Mononuclear cell (primary cell): ENCODE data around the gene LBX2. TPM values are rescaled to one million over a fixed set of nuclear protein-coding genes. Genes with fewer than 3 reads are reported as not detected.
"Not testable (repeated sequence)": the region's sequence is repeated elsewhere in the genome, so short reads cannot be mapped to it uniquely, and the experiment has no call there.

Experiments used
- H3K27me3 ChIP-seq: 2 replicates; pipeline ENCODE4 v1.6.0; 2011; ENCODE audit warnings: low read length, control low read depth; ENCODE audit not compliant: insufficient read depth
- H3K4me1 ChIP-seq: 2 replicates; pipeline ENCODE4 v1.5.1; 2011; ENCODE audit warnings: mild to moderate bottlenecking, low read length, control low read depth; ENCODE audit not compliant: insufficient read depth
- H3K4me3 ChIP-seq: 2 replicates; pipeline ENCODE4 v1.5.1; 2011; ENCODE audit warnings: mild to moderate bottlenecking, low read length, moderate library complexity
- H3K9me3 ChIP-seq: 2 replicates; pipeline ENCODE4 v1.5.1; 2011; ENCODE audit warnings: low read depth, mild to moderate bottlenecking, control low read depth, low read length
- total RNA-seq: library from RNA; depleted of rRNA; stranded (reverse); fragments of >200 nt; gene quantifications from one replicate; pipeline ENCODE4 v1.2.3, GENCODE V29; 2012

Gene LBX2
- total RNA-seq, 1 donor: 0.21 TPM

DNA sequence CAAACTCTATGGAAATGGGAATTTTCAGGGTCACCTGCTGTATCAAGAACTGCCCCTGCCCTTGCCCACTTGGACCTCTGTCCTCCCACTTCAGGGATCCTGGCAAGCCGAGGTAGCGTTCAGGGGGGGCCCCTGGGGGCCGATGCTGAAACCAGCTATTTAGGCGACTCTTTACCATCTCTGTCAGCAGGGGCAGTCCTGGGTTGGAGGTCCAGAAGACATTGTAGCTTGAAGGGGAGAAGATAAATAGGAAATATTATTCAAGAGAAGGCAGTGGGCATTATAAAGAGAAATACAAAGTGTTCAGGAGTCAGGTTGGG, 36.7 kb downstream of the LBX2 start:
- no peak overlapping the region for H3K4me3 ChIP-seq
- no peaks in the 10 kb centered on the region for H3K27me3 ChIP-seq
- peaks cover 29% of the 10 kb centered on the region for H3K4me1 ChIP-seq
- no peaks in the 10 kb centered on the region for H3K9me3 ChIP-seq

DNA sequence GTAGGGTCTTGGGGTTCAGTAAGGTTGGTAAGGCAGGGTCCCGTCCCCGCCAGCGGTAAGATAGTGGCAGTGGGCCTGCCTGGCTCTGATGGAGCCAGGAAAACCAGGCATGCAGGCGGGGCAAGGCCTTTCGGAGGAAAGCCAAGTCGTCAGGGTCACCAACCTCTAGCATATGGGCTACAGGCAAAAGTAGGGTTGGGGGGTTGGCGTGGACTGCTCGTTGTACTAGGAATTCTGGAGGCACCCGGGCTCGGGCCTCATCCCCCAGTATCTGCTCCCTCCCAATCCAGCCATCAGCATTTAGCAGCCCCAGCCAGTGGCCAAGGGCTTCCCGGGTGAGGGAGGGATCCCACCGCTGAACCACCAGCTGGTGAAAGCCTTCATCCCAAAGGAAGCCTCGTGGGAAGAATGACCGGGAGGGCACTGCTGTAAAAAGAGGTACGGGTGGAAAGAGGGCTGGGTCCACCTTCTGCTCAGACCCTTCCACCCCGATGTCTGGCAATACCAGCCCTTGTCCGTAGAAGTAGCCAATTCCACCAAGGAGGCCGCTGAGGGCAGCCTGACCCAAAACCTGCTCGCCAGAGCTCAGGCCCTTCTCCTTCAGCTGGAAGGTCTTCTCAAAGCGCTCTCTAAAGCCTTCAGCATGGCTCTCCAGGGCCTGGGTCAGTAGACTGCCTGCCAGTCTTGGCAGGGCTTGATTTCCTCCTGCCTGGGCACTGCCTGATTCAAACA, 37.2 kb downstream of the LBX2 start:
- Histone ChIP-seq H3K4me1 (peaks cover 29% of the 10 kb centered on the region), H3K9me3 (no peaks in the 10 kb centered on the region), H3K27me3 (no peaks in the 10 kb centered on the region), H3K4me3 (no peak overlapping the region)

- H3K9me3 ChIP-seq: no peaks in the 10 kb centered on the region
- H3K4me3 ChIP-seq: no peak overlapping the region
- peaks cover 37% of the 10 kb centered on the region for H3K4me1 ChIP-seq
- H3K27me3 ChIP-seq: no peaks in the 10 kb centered on the region
These were observed 38.0 kb downstream of the LBX2 start for GRCh38 chr2:74461187-74462053.

GRCh38 chr2:74460187-74460586, 39.2 kb downstream of the LBX2 start:
- H3K27me3 ChIP-seq, H3K4me3 ChIP-seq, H3K9me3 ChIP-seq: not testable (repeated sequence)
- peaks cover 43% of the 10 kb centered on the region for H3K4me1 ChIP-seq

DNA sequence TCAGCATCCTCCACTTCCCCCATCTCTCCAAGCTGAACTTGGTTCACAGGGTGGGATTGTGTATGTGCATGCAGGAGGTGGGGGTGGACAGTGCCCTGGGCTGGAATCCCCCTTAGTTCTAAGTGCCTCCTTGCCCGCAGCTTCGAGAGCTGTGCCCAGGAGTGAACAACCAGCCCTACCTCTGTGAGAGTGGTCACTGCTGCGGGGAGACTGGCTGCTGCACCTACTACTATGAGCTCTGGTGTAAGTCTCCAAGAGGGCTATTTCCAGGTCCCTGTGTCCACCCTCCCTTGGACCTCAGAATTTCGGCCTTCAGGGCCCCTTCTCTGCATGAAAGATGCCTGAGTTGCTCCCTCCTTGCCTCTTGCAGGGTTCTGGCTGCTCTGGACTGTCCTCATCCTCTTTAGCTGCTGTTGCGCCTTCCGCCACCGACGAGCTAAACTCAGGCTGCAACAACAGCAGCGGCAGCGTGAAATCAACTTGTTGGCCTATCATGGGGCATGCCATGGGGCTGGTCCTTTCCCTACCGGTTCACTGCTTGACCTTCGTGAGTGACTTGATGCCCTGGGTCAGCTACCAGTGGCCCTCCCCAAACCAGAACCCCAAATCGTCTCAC, 39.8 kb downstream of the LBX2 start:
- H3K9me3 ChIP-seq: not testable (repeated sequence)

GRCh38 chr2:74458938-74459363, 40.5 kb downstream of the LBX2 start:
- peaks cover 42% of the 10 kb centered on the region for H3K4me1 ChIP-seq
- H3K9me3 ChIP-seq: no peaks in the 10 kb centered on the region
- no peaks in the 10 kb centered on the region for H3K27me3 ChIP-seq
- peak overlapping the region; percentile 75 for H3K4me3 ChIP-seq

More for the DNA sequence above, 39.8 kb downstream of the LBX2 start:
- peaks cover 44% of the 10 kb centered on the region for H3K4me1 ChIP-seq
- H3K27me3 ChIP-seq, H3K4me3 ChIP-seq: not testable (repeated sequence)

DNA sequence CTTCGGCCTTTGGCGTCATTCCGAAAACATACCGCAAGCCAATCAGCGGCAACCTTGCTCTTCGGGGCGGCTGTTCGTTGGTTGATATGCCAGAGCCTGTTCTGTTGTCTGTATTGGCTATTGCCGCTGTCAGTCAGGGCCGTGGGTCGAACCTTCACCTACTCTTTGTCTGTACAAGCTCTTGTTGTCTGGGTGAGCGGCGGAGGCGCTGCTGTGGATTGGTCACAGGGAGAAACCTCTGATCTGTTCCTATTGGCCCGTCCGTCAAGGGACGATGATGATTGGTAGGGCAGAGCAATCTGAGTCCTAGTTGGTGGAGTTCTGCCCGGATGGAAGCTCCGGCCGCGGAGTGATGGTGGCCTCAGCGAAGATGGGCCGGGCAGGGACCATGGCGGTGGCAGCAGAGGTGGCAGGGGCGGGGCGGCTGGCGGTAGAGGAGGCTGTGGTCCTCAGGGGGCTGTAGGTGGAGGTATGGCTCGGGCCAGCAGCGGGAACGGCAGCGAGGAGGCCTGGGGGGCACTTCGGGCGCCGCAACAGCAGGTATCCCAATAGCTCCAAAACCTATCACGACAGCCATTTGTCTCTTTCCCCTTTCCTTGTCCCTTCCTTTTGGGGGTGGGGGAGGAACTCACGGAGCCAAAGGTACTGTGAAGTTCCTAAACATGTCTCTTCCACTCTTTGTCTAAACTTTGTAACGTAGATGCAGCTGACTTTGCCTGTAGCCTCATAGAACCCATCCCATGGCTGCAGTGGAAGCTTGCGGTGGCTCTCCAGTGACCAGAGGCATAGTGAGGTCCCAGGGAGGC, 41.1 kb downstream of the LBX2 start, which contains the start of gene WBP1:
TSS of gene WBP1 (plus strand) at position 307 of the 806 bp plus-strand sequence. CDS start at position 472, 165 bp downstream.
- no peaks in the 10 kb centered on the region for H3K27me3 ChIP-seq
- peaks cover 41% of the 10 kb centered on the region for H3K4me1 ChIP-seq
- H3K9me3 ChIP-seq: no peaks in the 10 kb centered on the region
- peak within 1 kb of the TSS; percentile 75 for H3K4me3 ChIP-seq

GRCh38 chr2:74457549-74458131, 41.8 kb downstream of the LBX2 start:
- no peaks in the 10 kb centered on the region for H3K27me3 ChIP-seq
- peak overlapping the region; percentile 75 for H3K4me3 ChIP-seq
- H3K9me3 ChIP-seq: no peaks in the 10 kb centered on the region
- peaks cover 48% of the 10 kb centered on the region for H3K4me1 ChIP-seq

- peaks cover 52% of the 10 kb centered on the region for H3K4me1 ChIP-seq
- no peaks in the 10 kb centered on the region for H3K9me3 ChIP-seq
- no peaks in the 10 kb centered on the region for H3K27me3 ChIP-seq
- H3K4me3 ChIP-seq: peak overlapping the region; percentile 75
These were observed 42.3 kb downstream of the LBX2 start for GRCh38 chr2:74457129-74457548.

DNA sequence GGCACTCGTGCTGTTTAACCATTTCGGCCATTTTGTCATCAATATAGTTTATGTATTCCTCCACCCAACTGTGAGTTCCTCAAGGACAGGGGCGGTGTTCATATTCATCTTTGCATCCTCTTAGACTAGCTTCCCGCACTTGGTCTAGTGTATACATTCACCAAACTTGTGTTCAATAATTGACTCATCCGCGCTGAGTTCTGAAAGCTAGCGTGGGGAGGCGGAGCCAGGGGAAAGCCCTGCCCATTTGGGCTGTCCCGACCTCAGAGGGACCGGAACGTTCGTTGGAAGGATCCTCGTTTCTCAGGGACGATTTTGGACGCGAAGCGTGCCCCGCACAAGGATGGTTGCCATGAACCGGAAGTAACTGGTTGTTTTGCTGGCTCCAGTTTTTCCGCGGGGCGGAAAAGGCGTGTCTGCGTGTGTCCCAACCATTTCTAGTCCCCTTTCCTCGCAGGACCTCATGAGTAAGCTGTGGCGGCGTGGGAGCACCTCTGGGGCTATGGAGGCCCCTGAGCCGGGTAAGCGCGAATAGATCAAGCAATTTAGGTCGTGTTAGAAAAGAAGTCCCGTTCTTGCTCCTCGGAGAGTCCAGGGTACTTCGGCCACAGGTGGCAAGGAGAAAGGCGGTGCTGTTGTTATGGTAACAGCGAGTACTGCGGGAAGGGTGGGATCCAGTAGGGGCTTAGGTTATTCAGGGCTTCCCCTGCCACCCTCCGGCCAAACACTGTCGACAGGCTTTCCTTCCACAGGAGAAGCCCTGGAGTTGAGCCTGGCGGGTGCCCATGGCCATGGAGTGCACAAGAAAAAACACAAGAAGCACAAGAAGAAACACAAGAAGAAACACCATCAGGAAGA, 44.5 kb downstream of the LBX2 start, which contains the start of gene INO80B:
TSS of gene INO80B (plus strand) at position 434 of the 858 bp plus-strand sequence. CDS start at position 464, 30 bp downstream.
- Histone ChIP-seq H3K27me3 (no peaks in the 10 kb centered on the region), H3K4me3 (peak within 1 kb of the TSS; percentile 55), H3K9me3 (no peaks in the 10 kb centered on the region), H3K4me1 (peaks cover 54% of the 10 kb centered on the region)

GRCh38 chr2:74450570-74451190, 48.7 kb downstream of the LBX2 start:
- Histone ChIP-seq H3K4me1 (peaks cover 26% of the 10 kb centered on the region), H3K4me3 (no peak overlapping the region), H3K9me3 (no peaks in the 10 kb centered on the region), H3K27me3 (no peaks in the 10 kb centered on the region)

- Histone ChIP-seq H3K4me1 (peaks cover 14% of the 10 kb centered on the region), H3K4me3 (no peak overlapping the region), H3K9me3 (no peaks in the 10 kb centered on the region), H3K27me3 (peaks cover 13% of the 10 kb centered on the region)
These were observed 50.6 kb downstream of the LBX2 start for GRCh38 chr2:74448771-74449170.
